ENCODE measurements around the gene HNRNPH2.

The HNRNPH2 gene

GRCh38 chrX:101450961-101451360 is 42.9 kb downstream of the HNRNPH2 start:
- TF ChIP-seq, protein P1, sequence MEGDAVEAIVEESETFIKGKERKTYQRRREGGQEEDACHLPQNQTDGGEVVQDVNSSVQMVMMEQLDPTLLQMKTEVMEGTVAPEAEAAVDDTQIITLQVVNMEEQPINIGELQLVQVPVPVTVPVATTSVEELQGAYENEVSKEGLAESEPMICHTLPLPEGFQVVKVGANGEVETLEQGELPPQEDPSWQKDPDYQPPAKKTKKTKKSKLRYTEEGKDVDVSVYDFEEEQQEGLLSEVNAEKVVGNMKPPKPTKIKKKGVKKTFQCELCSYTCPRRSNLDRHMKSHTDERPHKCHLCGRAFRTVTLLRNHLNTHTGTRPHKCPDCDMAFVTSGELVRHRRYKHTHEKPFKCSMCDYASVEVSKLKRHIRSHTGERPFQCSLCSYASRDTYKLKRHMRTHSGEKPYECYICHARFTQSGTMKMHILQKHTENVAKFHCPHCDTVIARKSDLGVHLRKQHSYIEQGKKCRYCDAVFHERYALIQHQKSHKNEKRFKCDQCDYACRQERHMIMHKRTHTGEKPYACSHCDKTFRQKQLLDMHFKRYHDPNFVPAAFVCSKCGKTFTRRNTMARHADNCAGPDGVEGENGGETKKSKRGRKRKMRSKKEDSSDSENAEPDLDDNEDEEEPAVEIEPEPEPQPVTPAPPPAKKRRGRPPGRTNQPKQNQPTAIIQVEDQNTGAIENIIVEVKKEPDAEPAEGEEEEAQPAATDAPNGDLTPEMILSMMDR (IDR thresholded peaks at IDR 0.05; ENCODE audit: insufficient read depth, missing control alignments), result no peak
- DNase-seq (ENCODE audit: insufficient read length, low spot score), result no peak
- FAIRE-seq, result no peak

GRCh38 chrX:101452056-101452455 is 44.0 kb downstream of the HNRNPH2 start:
- no peak for FAIRE-seq

DNA sequence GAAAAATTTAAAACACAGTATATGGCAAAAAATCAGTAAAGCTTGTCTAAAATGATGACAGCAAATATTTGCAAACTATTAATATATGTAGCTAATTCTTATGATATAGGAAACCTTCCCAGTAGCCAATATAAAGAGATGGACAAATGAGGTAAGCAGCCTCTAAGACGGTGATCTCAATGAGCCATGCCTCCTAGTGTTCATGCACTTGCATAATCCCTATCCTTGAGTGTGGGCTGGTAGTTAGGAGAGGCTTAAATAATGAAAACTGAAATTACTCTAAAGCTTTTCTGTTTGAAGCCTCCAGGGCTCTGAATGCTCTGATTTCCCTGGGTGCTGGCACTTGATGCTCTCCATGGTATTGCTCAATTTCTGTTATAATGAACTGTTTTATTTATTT is 52.6 kb downstream of the HNRNPH2 start:
- no peak for FAIRE-seq
- TF ChIP-seq, protein P1 (IDR thresholded peaks at IDR 0.05; ENCODE audit: insufficient read depth, missing control alignments), result no peak
- no peak for DNase-seq (ENCODE audit: insufficient read length, low spot score)

More at GRCh38 chrX:101452056-101452455, 44.0 kb downstream of the HNRNPH2 start:
- no peak for DNase-seq (ENCODE audit: insufficient read length, low spot score)
- TF ChIP-seq, protein P1 (IDR thresholded peaks at IDR 0.05; ENCODE audit: insufficient read depth, missing control alignments), result no peak

GRCh38 chrX:101462892-101463291 is 54.9 kb downstream of the HNRNPH2 start:
- FAIRE-seq (no peak), DNase-seq (ENCODE audit: insufficient read length, low spot score) (no peak)
- TF ChIP-seq, protein P1 (IDR thresholded peaks at IDR 0.05; ENCODE audit: insufficient read depth, missing control alignments), result peak; percentile 20

All from D721Med (cell line).